CD14-positive monocyte (primary cell): Measurements from ENCODE around the gene TBCD. TPM values are rescaled to one million over a fixed set of nuclear protein-coding genes. Genes with fewer than 3 reads are reported as not detected.
"Not testable (repeated sequence)": the region's sequence is repeated elsewhere in the genome, so short reads cannot be mapped to it uniquely, and the experiment has no call there.

Experiments
- DNase-seq, 3 donors: peaks; one replicate each; pipeline ENCODE4 v3.0.0-alpha.2; 2011 to 2022
- H2AFZ ChIP-seq: 2 replicates; pipeline ENCODE4 v1.6.0; 2012; ENCODE audit warnings: mild to moderate bottlenecking, low read depth, low read length, inconsistent platforms; ENCODE audit not compliant: insufficient read depth, poor library complexity, severe bottlenecking
- H3K27ac ChIP-seq, 2 donors: 1 replicate in 1 of 2; 2 replicates in 1 of 2; pipeline ENCODE4 v1.5.1; 2012 to 2013; ENCODE audit warnings: low read length in 2 of 2, control low read depth in 1 of 2, inconsistent platforms in 1 of 2, low read depth in 1 of 2, mild to moderate bottlenecking in 1 of 2
- H3K27me3 ChIP-seq, 2 donors: one replicate each; pipeline versions ENCODE4 v1.6.0 to v1.6.1; 2011 to 2013; ENCODE audit warnings: low read length in 2 of 2; ENCODE audit not compliant: control insufficient read depth in 2 of 2, insufficient read depth in 2 of 2
- H3K36me3 ChIP-seq, 2 donors: replicated peaks in 1 of 2; 1 replicate in 1 of 2; 2 replicates in 1 of 2; pipeline versions ENCODE4 v1.5.1 to v1.6.1; 2012 to 2013; ENCODE audit warnings: low read length in 2 of 2, control low read depth in 1 of 2, inconsistent platforms in 1 of 2, mild to moderate bottlenecking in 1 of 2; ENCODE audit not compliant: insufficient read depth in 2 of 2, control insufficient read depth in 1 of 2
- H3K4me1 ChIP-seq, 2 donors: 1 replicate in 1 of 2; 2 replicates in 1 of 2; pipeline versions ENCODE4 v1.5.1 to v1.6.1; 2012 to 2013; ENCODE audit warnings: low read length in 2 of 2, control low read depth in 1 of 2, inconsistent platforms in 1 of 2, mild to moderate bottlenecking in 1 of 2, moderate library complexity in 1 of 2; ENCODE audit not compliant: insufficient read depth in 2 of 2, control insufficient read depth in 1 of 2
- H3K4me2 ChIP-seq: replicated peaks from 2 replicates; pipeline ENCODE3; 2012; ENCODE audit warnings: low read length, moderate library complexity, mild to moderate bottlenecking; ENCODE audit not compliant: poor library complexity, severe bottlenecking; ENCODE audit errors: extremely low read depth
- H3K4me3 ChIP-seq, 3 experiments: fragments of 200-600 bp in 1 of 3; sonication (generic) in 1 of 3; replicated peaks in 1 of 3; 1 replicate in 2 of 3; 2 replicates in 1 of 3; pipeline ENCODE4 v1.5.1; 2011 to 2013; ENCODE audit warnings: low read length in 3 of 3, mild to moderate bottlenecking in 3 of 3, control low read depth in 2 of 3, low read depth in 2 of 3, inconsistent platforms in 1 of 3, moderate library complexity in 1 of 3
- H3K79me2 ChIP-seq: 2 replicates; pipeline ENCODE4 v1.6.0; 2012; ENCODE audit warnings: mild to moderate bottlenecking, control low read depth, inconsistent platforms, low read length, moderate library complexity; ENCODE audit not compliant: insufficient read depth
- H3K9ac ChIP-seq: 2 replicates; pipeline ENCODE4 v1.6.0; 2017; ENCODE audit warnings: low read length, mild to moderate bottlenecking; ENCODE audit not compliant: insufficient read depth, poor library complexity, severe bottlenecking
- H3K9me3 ChIP-seq, 2 donors: replicated peaks in 1 of 2; 1 replicate in 1 of 2; 2 replicates in 1 of 2; pipeline versions ENCODE4 v1.5.1 to v1.6.1; 2012 to 2013; ENCODE audit warnings: low read length in 2 of 2, control low read depth in 1 of 2; ENCODE audit not compliant: control insufficient read depth in 1 of 2, insufficient read depth in 1 of 2
- H4K20me1 ChIP-seq: 2 replicates; pipeline ENCODE4 v1.6.0; 2012; ENCODE audit warnings: mild to moderate bottlenecking, low read length, control low read depth, moderate library complexity; ENCODE audit not compliant: insufficient read depth
- H3K27ac Mint-ChIP-seq, 7 donors: one replicate each; pipeline ENCODE4 v1.8.0; 2020; ENCODE audit warnings: mild to moderate bottlenecking in 7 of 7, mixed read lengths in 7 of 7, moderate library complexity in 6 of 7, inconsistent platforms in 2 of 7
- H3K27me3 Mint-ChIP-seq, 3 donors: one replicate each; pipeline ENCODE4 v1.8.0; 2021 to 2022; ENCODE audit warnings: low read depth in 3 of 3, mild to moderate bottlenecking in 3 of 3, mixed read lengths in 3 of 3, moderate library complexity in 3 of 3, inconsistent platforms in 1 of 3
- H3K36me3 Mint-ChIP-seq, 2 donors: one replicate each; pipeline ENCODE4 v1.8.0; 2020; ENCODE audit warnings: mixed read lengths in 2 of 2, inconsistent platforms in 1 of 2, mild to moderate bottlenecking in 1 of 2
- H3K4me1 Mint-ChIP-seq: one replicate; pipeline ENCODE4 v1.8.0; 2020; ENCODE audit warnings: mild to moderate bottlenecking, mixed read lengths
- H3K4me3 Mint-ChIP-seq, 2 donors: one replicate each; pipeline ENCODE4 v1.8.0; 2020; ENCODE audit warnings: mild to moderate bottlenecking in 2 of 2, mixed read lengths in 2 of 2, moderate library complexity in 1 of 2
- H3K9me3 Mint-ChIP-seq, 7 donors: one replicate each; pipeline ENCODE4 v1.8.0; 2020 to 2022; ENCODE audit warnings: mixed read lengths in 7 of 7, mild to moderate bottlenecking in 6 of 7, moderate library complexity in 6 of 7, inconsistent platforms in 2 of 7
- CTCF ChIP-seq: fragments of 200-600 bp; IDR thresholded peaks from one replicate; pipeline ENCODE4 v1.8.0; 2022; ENCODE audit warnings: antibody characterized with exemption, mild to moderate bottlenecking
- WGBS: methylation state at CpG from one replicate; pipeline ENCODE4 v1.1.5; 2013; ENCODE audit warnings: missing lambda C conversion rate; ENCODE audit not compliant: insufficient coverage; 5-methylcytosine and 5-hydroxymethylcytosine counted together
- intact Hi-C, 2 donors: fragments of 100-400 bp; cut with micrococcal nuclease; formaldehyde crosslinking; loops; one replicate each; pipeline versions ENCODE4 v1.15.0 to v1.15.1; 2023
- polyA plus RNA-seq, 3 donors: library from polyadenylated mRNA; depleted of rRNA in 1 of 3; unstranded in 2 of 3; stranded (reverse) in 1 of 3; fragments of 300-500 nt in 2 of 3; fragments of >200 nt in 1 of 3; fragmentation: Illumina TruSeq in 2 of 3; gene quantifications; 1 replicate in 2 of 3; 2 replicates in 1 of 3; pipeline ENCODE4 v1.2.3, GENCODE V29; 2012 to 2021

Gene TBCD
- polyA plus RNA-seq, 3 donors: 54.7 to 74.0 (median 66.6) TPM

GRCh38 chr17:82950525-82951102 is 198.7 kb downstream of the TBCD start:
- Histone ChIP-seq H3K9me3 (peaks cover 5 to 15% of the 10 kb centered on the region in 2 donors), H3K79me2 (no peaks in the 10 kb centered on the region), H3K36me3 (peaks cover 6 to 58% of the 10 kb centered on the region in 2 donors), H3K27me3 (no peaks in the 10 kb centered on the region), H3K4me3 (no peak overlapping the region), H2AFZ (no peak overlapping the region), H3K4me2 (no peak overlapping the region), H3K27ac (no peak overlapping the region), H3K9ac (no peak overlapping the region), H3K4me1 (no peaks in the 10 kb centered on the region), H4K20me1 (no peaks in the 10 kb centered on the region)
- H3K27ac Mint-ChIP-seq: no peak overlapping the region
- H3K27me3 Mint-ChIP-seq: peaks cover 0 to 1% (median 0%) of the 10 kb centered on the region in 3 donors
- intact Hi-C loops: no loop called here
- H3K9me3 Mint-ChIP-seq: peaks cover 11 to 29% (median 21%) of the 10 kb centered on the region in 7 donors
- DNase-seq: no peak
- no peak overlapping the region for H3K4me3 Mint-ChIP-seq
- no peaks in the 10 kb centered on the region for H3K4me1 Mint-ChIP-seq
- no peak for TF ChIP-seq CTCF
- 99% methylated on average over 16 of the region's 18 CpGs for WGBS
- H3K36me3 Mint-ChIP-seq: peaks cover 59 to 80% of the 10 kb centered on the region in 2 donors

GRCh38 chr17:82952019-82952418 is 200.2 kb downstream of the TBCD start:
- Mint-ChIP-seq H3K27ac (no peak overlapping the region), H3K4me1 (no peaks in the 10 kb centered on the region), H3K4me3 (no peak overlapping the region), H3K27me3 (peaks cover 0 to 1% (median 0%) of the 10 kb centered on the region in 3 donors), H3K36me3 (peaks cover 57 to 82% of the 10 kb centered on the region in 2 donors), H3K9me3 (peaks cover 4 to 24% (median 17%) of the 10 kb centered on the region in 7 donors)
- H3K9me3 ChIP-seq: peaks cover 0 to 14% of the 10 kb centered on the region in 2 donors
- no peaks in the 10 kb centered on the region for H3K27me3 ChIP-seq
- 98% methylated on average over 10 of the region's 13 CpGs for WGBS
- H3K4me1 ChIP-seq: no peaks in the 10 kb centered on the region
- intact Hi-C loops: no loop called here
- H3K4me3 ChIP-seq: no peak overlapping the region
- H3K79me2 ChIP-seq: no peaks in the 10 kb centered on the region
- H4K20me1 ChIP-seq: no peaks in the 10 kb centered on the region
- H3K27ac ChIP-seq: no peak overlapping the region
- H3K9ac ChIP-seq: no peak overlapping the region
- TF ChIP-seq CTCF: no peak
- H3K36me3 ChIP-seq: peaks cover 9 to 56% of the 10 kb centered on the region in 2 donors
- H3K4me2 ChIP-seq: no peak overlapping the region
- DNase-seq: no peak
- H2AFZ ChIP-seq: no peak overlapping the region

DNA sequence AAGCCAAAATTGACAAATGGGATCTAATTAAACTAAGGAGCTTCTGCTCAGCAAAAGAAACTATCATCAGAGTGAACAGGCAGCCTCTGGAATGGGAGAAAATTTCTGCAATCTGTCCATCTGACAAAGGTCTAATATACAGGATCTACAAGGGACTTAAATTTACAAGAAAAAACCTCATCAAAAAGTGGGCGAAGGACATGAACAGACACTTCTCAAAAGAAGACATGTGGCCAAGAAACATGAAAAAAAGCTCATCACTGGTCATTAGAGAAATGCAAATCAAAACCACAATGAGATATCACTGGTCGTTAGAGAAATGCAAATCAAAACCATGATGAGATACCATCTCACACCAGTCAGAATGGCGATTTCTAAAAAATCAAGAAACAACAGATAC is 203.2 kb downstream of the TBCD start:
- intact Hi-C loops, H3K27me3 Mint-ChIP-seq: not testable (repeated sequence)

More for the DNA sequence above, 203.2 kb downstream of the TBCD start:
- not testable (repeated sequence) for H3K9me3 ChIP-seq, H3K4me2 ChIP-seq, H3K9ac ChIP-seq, H3K27me3 ChIP-seq, H3K4me3 ChIP-seq, H3K4me3 Mint-ChIP-seq, H4K20me1 ChIP-seq, H3K27ac ChIP-seq, H3K4me1 ChIP-seq, H3K79me2 ChIP-seq, H3K27ac Mint-ChIP-seq, H2AFZ ChIP-seq, DNase-seq, H3K4me1 Mint-ChIP-seq
- H3K36me3 Mint-ChIP-seq: peaks cover 49 to 75% of the 10 kb centered on the region in 2 donors
- WGBS: no CpG with 5 or more reads among the region's 3 CpGs
- H3K9me3 Mint-ChIP-seq: peaks cover 8 to 24% (median 14%) of the 10 kb centered on the region in 7 donors
- H3K36me3 ChIP-seq: peaks cover 17 to 44% of the 10 kb centered on the region in 2 donors
